HG03575 (cell line): Measurements from ENCODE around the gene ATPAF1.
"Not testable (repeated sequence)": the region's sequence is repeated elsewhere in the genome, so short reads cannot be mapped to it uniquely, and the experiment has no call there.

Experiments
- ATAC-seq: cut with Tn5 transposase; IDR thresholded peaks from one replicate; pipeline ENCODE4 v1.9.1; 2021; ENCODE audit not compliant: unreplicated experiment, insufficient number of reproducible peaks, low FRiP score; ENCODE audit errors: extremely low read depth

The ATPAF1 gene

GRCh38 chr1:46653405-46653958, 14.7 kb downstream of the ATPAF1 start:
- no peak for ATAC-seq

GRCh38 chr1:46652321-46653100, 15.7 kb downstream of the ATPAF1 start:
- no peak for ATAC-seq

GRCh38 chr1:46651152-46651551, 17.0 kb downstream of the ATPAF1 start:
- not testable (repeated sequence) for ATAC-seq

- ATAC-seq: no peak
Observed at GRCh38 chr1:46650491-46650890, 17.7 kb downstream of the ATPAF1 start.

- no peak for ATAC-seq
Observed at GRCh38 chr1:46649764-46650163, 18.4 kb downstream of the ATPAF1 start.

GRCh38 chr1:46647611-46648010, 20.6 kb downstream of the ATPAF1 start:
- no peak for ATAC-seq

- no peak for ATAC-seq
Observed at GRCh38 chr1:46646844-46647243, 21.3 kb downstream of the ATPAF1 start.

- no peak for ATAC-seq
Observed at GRCh38 chr1:46646331-46646730, 21.8 kb downstream of the ATPAF1 start.

GRCh38 chr1:46645815-46646214, 22.3 kb downstream of the ATPAF1 start:
- ATAC-seq: no peak

- ATAC-seq: no peak
Observed at GRCh38 chr1:46643368-46643775, 24.8 kb downstream of the ATPAF1 start.

GRCh38 chr1:46642115-46642680, 26.0 kb downstream of the ATPAF1 start:
- no peak for ATAC-seq

GRCh38 chr1:46639547-46639946, 28.6 kb downstream of the ATPAF1 start:
- no peak for ATAC-seq

GRCh38 chr1:46638921-46639320, 29.2 kb downstream of the ATPAF1 start:
- ATAC-seq: no peak

- no peak for ATAC-seq
Observed at GRCh38 chr1:46637444-46638083, 30.6 kb downstream of the ATPAF1 start.

- no peak for ATAC-seq
Observed at GRCh38 chr1:46635205-46635604, 33.0 kb downstream of the ATPAF1 start.

- ATAC-seq: no peak
Observed at GRCh38 chr1:46630719-46631118, 37.4 kb downstream of the ATPAF1 start.

- no peak for ATAC-seq
Observed at GRCh38 chr1:46623743-46624644, 44.2 kb downstream of the ATPAF1 start.

GRCh38 chr1:46622344-46622743, 45.8 kb downstream of the ATPAF1 start:
- no peak for ATAC-seq

- ATAC-seq: no peak
Observed at GRCh38 chr1:46621930-46622329, 46.2 kb downstream of the ATPAF1 start.
